Fibroblast of peridontal ligament (primary cell): ENCODE data around the gene OR10AG1.

Experiments
- DNase-seq: peaks from one replicate; pipeline ENCODE4 v3.0.0-alpha.2; 2010; ENCODE audit errors: extremely low read depth

OR10AG1 gene

GRCh38 chr11:55969845-55970244 lies at the start of gene OR10AG1:
Gene OR10AG1 (minus strand): TSS chr11:55969945. CDS start chr11:55969907, 38 bp downstream.
- no peak for DNase-seq

GRCh38 chr11:56013805-56014204 lies 44.1 kb upstream of the OR10AG1 start:
- no peak for DNase-seq

GRCh38 chr11:56010716-56011115 lies 41.0 kb upstream of the OR10AG1 start:
- DNase-seq, result no peak

- no peak for DNase-seq
Observed at GRCh38 chr11:55994525-55994924, 24.8 kb upstream of the OR10AG1 start, which contains the start of gene OR5F1. Gene OR5F1 (minus strand): TSS chr11:55994625. CDS start chr11:55994625, 0 bp downstream.

- no peak for DNase-seq
Observed at GRCh38 chr11:55970935-55971334, 1.2 kb upstream of the OR10AG1 start.

GRCh38 chr11:55967914-55968313 lies 1.8 kb downstream of the OR10AG1 start:
- no peak for DNase-seq

GRCh38 chr11:55966391-55966790 lies 3.4 kb downstream of the OR10AG1 start:
- DNase-seq, result no peak

GRCh38 chr11:55956521-55956920 lies 13.2 kb downstream of the OR10AG1 start:
- DNase-seq, result no peak

- no peak for DNase-seq
Observed at GRCh38 chr11:55949330-55949729, 20.4 kb downstream of the OR10AG1 start.

GRCh38 chr11:55942785-55943392 lies 26.9 kb downstream of the OR10AG1 start:
- peak; percentile 11 for DNase-seq

- no peak for DNase-seq
Observed at GRCh38 chr11:55936300-55936699, 33.4 kb downstream of the OR10AG1 start, which contains the start of gene OR5I1. Gene OR5I1 (minus strand): TSS chr11:55936400. CDS start chr11:55936400, 0 bp downstream.

- DNase-seq, result no peak
Observed at GRCh38 chr11:55920537-55920936, 49.2 kb downstream of the OR10AG1 start.
